RCC 7860 (cell line): Measurements from ENCODE around the gene N4BP2.

ENCODE experiments used
- DNase-seq: peaks from one replicate; pipeline ENCODE4 v3.0.0-alpha.2; 2015; ENCODE audit warnings: low spot score
- FAIRE-seq: peaks from 2 replicates; lab custom pipeline; 2012; peaks lifted over from hg19 to GRCh38; lab: Jason Lieb, UNC

Gene N4BP2

DNA sequence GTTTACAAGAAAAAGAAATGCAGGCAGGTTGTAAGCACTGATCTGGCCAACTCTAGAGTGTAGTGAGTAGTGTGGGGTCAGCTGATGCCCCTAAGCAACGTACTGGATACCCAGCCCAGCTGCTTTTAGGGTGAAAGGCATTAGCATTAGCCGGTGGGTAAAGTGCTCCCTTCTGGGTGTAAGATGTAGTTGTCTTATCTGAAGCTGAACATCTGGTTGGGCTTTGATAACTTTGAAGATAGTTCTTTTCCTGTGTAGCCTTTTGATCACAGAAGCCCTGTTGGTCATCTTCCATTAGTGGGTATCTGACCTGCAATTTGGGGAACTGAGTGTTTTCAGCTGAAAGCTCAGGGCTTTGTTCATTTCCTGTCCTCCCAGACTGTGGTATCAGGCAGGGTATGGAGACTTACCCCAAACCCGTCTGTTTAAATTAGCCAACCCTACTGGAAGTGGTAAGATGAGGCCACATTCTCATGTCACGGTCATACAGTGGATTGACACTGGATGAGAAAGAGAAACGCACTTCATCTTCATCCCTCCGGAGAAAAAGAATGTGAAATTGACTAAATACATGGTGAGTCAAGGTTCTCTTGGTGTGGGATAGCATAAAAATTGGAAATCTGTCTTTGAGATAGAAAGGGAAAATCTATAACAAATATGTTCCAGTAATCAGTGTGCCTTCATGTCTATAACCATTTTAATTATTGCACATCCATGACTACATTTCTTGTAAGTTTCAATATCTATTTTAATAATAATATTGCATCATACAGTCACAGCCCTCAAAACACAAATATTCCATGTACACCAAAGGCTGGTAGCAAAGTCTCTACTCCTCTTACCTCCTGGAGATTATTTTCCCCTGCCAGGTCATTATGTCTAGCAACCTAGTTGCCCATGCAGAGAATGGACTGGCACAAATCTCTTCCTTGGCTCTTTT lies 148.9 kb downstream of the N4BP2 start:
- FAIRE-seq: no peak
- DNase-seq: no peak

DNA sequence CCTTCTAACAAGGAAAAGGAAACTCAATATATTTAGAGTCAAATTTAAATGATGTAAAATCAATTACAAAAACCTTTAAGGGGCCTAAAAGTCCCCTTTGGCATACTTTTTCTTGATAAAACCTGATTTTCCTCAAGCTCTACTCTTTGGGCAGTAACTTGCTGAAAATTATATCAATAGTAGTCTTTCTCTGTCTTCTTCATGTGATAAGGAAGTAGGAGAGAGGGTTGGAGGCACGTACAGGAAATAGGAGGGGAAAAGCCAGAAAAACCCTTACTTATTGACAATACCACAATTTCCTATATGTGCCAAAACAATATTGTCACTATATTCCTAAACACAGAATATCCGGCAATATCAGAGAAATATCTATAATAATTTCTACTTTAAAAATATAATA lies 149.8 kb downstream of the N4BP2 start:
- no peak for DNase-seq
- FAIRE-seq: no peak
